ENCODE measurements around the gene HES2. TPM values are rescaled to one million over a fixed set of nuclear protein-coding genes. Genes with fewer than 3 reads are reported as not detected.
A peak's percentile ranks its signal among the peaks of the same experiment; 100 is the strongest.

The HES2 gene
- total RNA-seq, 3 donors from 2014 or later = 3.4 to 3.6 TPM; not detected in 1

DNA sequence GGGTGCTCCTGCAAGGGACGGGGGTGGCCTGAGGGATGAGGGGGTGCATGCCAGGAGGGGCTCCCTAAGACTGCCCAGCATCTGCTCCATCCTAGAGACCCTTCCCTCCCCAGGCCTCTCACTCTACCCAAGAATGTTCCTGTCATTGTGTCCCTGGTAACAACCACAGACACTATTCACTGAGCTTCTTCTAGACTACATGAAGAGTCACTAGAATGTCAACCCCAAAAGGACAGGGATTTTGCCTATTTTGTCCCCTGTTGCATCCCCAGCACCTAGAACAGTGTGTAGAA is 43.3 kb upstream of the HES2 start:
- no peaks in the 10 kb centered on the region for H3K4me1 ChIP-seq
- H3K36me3 ChIP-seq = no peaks in the 10 kb centered on the region
- H3K27ac ChIP-seq = no peak overlapping the region
- no peak overlapping the region for H3K4me3 ChIP-seq
- TF ChIP-seq POLR2AphosphoS5 (IDR thresholded peaks at IDR 0.05) (no peak), POLR2A (IDR thresholded peaks at IDR 0.05) (no peak)
- TF ChIP-seq, protein P1, sequence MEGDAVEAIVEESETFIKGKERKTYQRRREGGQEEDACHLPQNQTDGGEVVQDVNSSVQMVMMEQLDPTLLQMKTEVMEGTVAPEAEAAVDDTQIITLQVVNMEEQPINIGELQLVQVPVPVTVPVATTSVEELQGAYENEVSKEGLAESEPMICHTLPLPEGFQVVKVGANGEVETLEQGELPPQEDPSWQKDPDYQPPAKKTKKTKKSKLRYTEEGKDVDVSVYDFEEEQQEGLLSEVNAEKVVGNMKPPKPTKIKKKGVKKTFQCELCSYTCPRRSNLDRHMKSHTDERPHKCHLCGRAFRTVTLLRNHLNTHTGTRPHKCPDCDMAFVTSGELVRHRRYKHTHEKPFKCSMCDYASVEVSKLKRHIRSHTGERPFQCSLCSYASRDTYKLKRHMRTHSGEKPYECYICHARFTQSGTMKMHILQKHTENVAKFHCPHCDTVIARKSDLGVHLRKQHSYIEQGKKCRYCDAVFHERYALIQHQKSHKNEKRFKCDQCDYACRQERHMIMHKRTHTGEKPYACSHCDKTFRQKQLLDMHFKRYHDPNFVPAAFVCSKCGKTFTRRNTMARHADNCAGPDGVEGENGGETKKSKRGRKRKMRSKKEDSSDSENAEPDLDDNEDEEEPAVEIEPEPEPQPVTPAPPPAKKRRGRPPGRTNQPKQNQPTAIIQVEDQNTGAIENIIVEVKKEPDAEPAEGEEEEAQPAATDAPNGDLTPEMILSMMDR (IDR thresholded peaks at IDR 0.05) = no peak
- DNase-seq (ENCODE audit: low spot score in 2 of 2) = no peak
- intact Hi-C loops (cut with DNase I; ENCODE audit: low total_unique reads) = no loop called here
- H3K9me3 ChIP-seq = no peaks in the 10 kb centered on the region
- H3K27me3 ChIP-seq = no peaks in the 10 kb centered on the region

DNA sequence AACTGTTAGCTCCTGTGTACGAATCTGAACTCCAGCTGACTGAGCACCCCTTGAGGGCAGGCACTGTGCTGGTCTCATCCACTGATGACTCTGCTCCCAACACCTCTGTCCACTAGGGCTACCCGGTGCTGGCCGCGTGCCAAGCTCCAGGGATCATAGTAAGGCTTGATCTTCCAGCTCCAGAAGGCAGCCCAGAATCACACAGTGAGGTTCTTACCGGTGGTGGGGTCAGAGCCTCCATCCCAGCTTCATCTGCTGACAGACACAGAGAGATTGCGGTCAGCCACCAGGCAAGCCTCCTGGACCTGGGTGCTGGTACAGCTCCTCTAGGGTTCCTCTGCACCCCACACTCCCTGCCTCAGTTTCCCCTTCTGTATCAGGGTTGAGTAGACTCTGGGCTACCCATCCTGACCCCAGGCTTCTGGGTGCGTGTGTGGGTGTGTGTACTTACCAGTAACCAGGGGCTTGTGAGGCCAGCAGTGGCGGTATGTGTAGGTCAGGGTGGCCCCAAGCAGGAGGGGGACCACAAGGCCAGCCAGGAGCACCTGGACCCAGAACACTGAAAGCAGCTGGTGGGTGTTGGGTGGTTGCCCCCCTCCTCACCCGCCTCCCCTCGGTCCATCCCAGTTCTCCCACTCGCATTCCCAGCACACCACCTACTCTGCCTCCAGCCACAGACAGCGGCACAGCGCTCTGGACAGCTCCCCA is 42.8 kb upstream of the HES2 start:
- no peaks in the 10 kb centered on the region for H3K36me3 ChIP-seq
- H3K9me3 ChIP-seq = no peaks in the 10 kb centered on the region
- no peaks in the 10 kb centered on the region for H3K27me3 ChIP-seq
- intact Hi-C loops (cut with DNase I; ENCODE audit: low total_unique reads) = no loop called here
- TF ChIP-seq POLR2AphosphoS5 (IDR thresholded peaks at IDR 0.05) (no peak), POLR2A (IDR thresholded peaks at IDR 0.05) (no peak)
- TF ChIP-seq, protein P1 (IDR thresholded peaks at IDR 0.05) = no peak
- no peaks in the 10 kb centered on the region for H3K4me1 ChIP-seq
- no peak overlapping the region for H3K4me3 ChIP-seq
- no peak overlapping the region for H3K27ac ChIP-seq
- DNase-seq (ENCODE audit: low spot score in 2 of 2) = no peak

DNA sequence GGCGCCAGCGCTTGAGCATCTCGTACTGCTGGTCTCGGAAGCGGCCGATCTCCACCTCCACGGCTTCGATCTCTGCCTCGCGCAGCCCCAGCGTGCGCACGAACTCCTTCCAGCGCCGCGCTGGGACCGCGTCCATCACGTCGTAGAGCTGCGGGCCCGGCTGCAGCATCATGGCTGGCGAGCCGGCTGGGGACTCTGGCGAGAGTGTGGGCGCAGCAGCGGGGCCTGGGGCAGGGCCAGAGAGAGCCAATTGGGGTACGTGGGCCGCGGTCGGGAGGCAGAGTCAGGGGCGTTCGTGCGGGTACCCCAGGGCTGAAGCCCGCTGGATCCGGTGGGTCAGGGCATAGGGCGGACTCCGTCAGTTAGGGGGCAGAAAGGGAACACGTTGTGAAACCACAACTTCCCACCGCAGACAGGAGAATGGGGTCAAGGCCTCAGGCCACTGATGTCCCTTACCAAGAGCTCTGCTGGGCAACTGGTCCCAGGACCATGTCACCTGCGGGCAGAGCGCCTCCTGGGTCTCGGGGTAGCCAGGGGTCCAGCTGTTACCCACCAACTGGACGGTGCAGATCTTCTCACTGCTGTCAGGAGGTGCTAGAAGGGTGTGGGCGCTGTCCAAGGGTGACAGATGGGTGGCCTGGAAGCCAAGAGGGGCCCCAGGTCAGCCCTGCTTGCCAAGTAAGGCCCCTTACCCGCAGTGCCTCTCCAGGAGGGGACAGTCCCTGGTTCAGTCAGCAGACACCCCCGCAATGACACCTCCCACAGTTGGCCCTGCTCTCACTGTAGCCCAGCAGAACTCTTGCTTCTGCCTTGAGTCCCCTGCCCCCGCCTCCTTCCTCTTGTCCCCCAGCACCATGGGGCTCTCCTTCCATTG is 42.1 kb upstream of the HES2 start:
- Histone ChIP-seq H3K4me1 (no peaks in the 10 kb centered on the region), H3K9me3 (no peaks in the 10 kb centered on the region), H3K27me3 (no peaks in the 10 kb centered on the region), H3K4me3 (no peak overlapping the region), H3K36me3 (no peaks in the 10 kb centered on the region), H3K27ac (no peak overlapping the region)
- DNase-seq (ENCODE audit: low spot score in 2 of 2) = no peak
- TF ChIP-seq, protein P1 (IDR thresholded peaks at IDR 0.05) = no peak
- TF ChIP-seq POLR2AphosphoS5 (IDR thresholded peaks at IDR 0.05) = no peak
- TF ChIP-seq POLR2A (IDR thresholded peaks at IDR 0.05) = no peak
- intact Hi-C loops (cut with DNase I; ENCODE audit: low total_unique reads) = no loop called here

DNA sequence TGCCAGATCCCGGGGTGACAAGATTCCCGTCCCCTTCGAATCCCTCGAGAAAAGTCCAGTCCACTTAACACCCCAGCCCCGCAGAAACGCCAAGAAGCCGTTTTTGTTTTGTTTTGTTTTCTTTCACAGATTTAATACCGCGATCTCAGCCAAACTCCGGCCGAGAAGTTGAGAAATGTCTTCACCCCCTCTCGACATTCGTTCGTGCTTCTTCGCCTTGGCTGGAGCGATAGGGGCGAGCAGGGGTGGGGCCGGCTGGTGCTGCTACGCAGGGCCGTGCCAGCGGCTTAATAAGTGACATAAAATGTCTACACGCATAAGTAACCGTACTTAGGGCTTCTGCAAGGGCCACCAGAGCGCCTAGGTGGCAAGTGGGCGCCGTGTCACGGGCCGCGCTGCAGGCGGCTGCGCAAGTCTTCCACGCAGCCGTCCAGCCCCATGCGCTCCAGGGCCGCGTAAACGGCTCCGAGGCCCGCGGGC is 41.4 kb upstream of the HES2 start:
- intact Hi-C loops (cut with DNase I; ENCODE audit: low total_unique reads) = no loop called here
- no peak for DNase-seq (ENCODE audit: low spot score in 2 of 2)
- no peaks in the 10 kb centered on the region for H3K9me3 ChIP-seq
- H3K36me3 ChIP-seq = no peaks in the 10 kb centered on the region
- peak overlapping the region in 2 of 3 donors; percentile 34 to 44 for H3K4me3 ChIP-seq
- TF ChIP-seq POLR2A (IDR thresholded peaks at IDR 0.05) (no peak), POLR2AphosphoS5 (IDR thresholded peaks at IDR 0.05) (no peak)
- TF ChIP-seq, protein P1 (IDR thresholded peaks at IDR 0.05) = no peak
- no peaks in the 10 kb centered on the region for H3K4me1 ChIP-seq
- H3K27me3 ChIP-seq = no peaks in the 10 kb centered on the region
- H3K27ac ChIP-seq = peak overlapping the region in 1 of 2 donors; percentile 32

Measured in breast epithelium (tissue), 4 donors.